Liver (tissue), 9 donors: ENCODE results near the gene VAV3. TPM values are rescaled to one million over a fixed set of nuclear protein-coding genes. Genes with fewer than 3 reads are reported as not detected.

ENCODE experiments used
- DNase-seq: peaks from one replicate; pipeline ENCODE4 v3.0.0-alpha.2; 2017; ENCODE audit warnings: low spot score
- H3K27ac ChIP-seq, 2 donors: one replicate each; pipeline ENCODE4 v1.7.0; 2013; ENCODE audit warnings: inconsistent platforms in 2 of 2, low read length in 2 of 2, control low read depth in 1 of 2, low read depth in 1 of 2, mild to moderate bottlenecking in 1 of 2
- H3K27me3 ChIP-seq, 4 donors: one replicate each; pipeline versions ENCODE4 v1.6.1 to v1.7.0; 2013; ENCODE audit warnings: low read length in 3 of 4, inconsistent platforms in 1 of 4, mild to moderate bottlenecking in 1 of 4, moderate library complexity in 1 of 4; ENCODE audit not compliant: control insufficient read depth in 4 of 4, insufficient read depth in 4 of 4
- H3K36me3 ChIP-seq, 4 donors: one replicate each; pipeline versions ENCODE4 v1.6.1 to v1.7.0; 2013; ENCODE audit warnings: low read length in 3 of 4, mild to moderate bottlenecking in 3 of 4, low read depth in 1 of 4, moderate library complexity in 1 of 4; ENCODE audit not compliant: control insufficient read depth in 4 of 4, insufficient read depth in 3 of 4
- H3K4me1 ChIP-seq, 4 donors: one replicate each; pipeline versions ENCODE4 v1.6.1 to v1.7.0; 2013; ENCODE audit warnings: low read length in 3 of 4, mild to moderate bottlenecking in 3 of 4, moderate library complexity in 1 of 4; ENCODE audit not compliant: control insufficient read depth in 4 of 4, insufficient read depth in 4 of 4
- H3K4me3 ChIP-seq, 3 donors: one replicate each; pipeline versions ENCODE4 v1.6.1 to v1.7.0; 2013; ENCODE audit warnings: low read length in 3 of 3, control low read depth in 1 of 3, low read depth in 1 of 3, mild to moderate bottlenecking in 1 of 3
- H3K9ac ChIP-seq, 2 donors: one replicate each; pipeline ENCODE4 v1.7.0; 2013; ENCODE audit warnings: low read length in 2 of 2, mild to moderate bottlenecking in 2 of 2, moderate library complexity in 2 of 2, control low read depth in 1 of 2, low read depth in 1 of 2
- H3K9me3 ChIP-seq, 4 donors: one replicate each; pipeline versions ENCODE4 v1.6.1 to v1.7.0; 2013; ENCODE audit warnings: low read length in 3 of 4; ENCODE audit not compliant: control insufficient read depth in 4 of 4
- ATF3 ChIP-seq: IDR thresholded peaks from 2 replicates; pipeline ENCODE4 v1.6.1; 2016; ENCODE audit warnings: antibody characterized with exemption
- CTCF ChIP-seq: fragments of 150-350 bp; IDR thresholded peaks from 2 replicates; pipeline ENCODE4 v1.5.1; 2017; ENCODE audit warnings: improper control_type of control experiment, low read depth, low read length; ENCODE audit not compliant: missing input control
- EGR1 ChIP-seq, 2 donors: IDR thresholded peaks; 2 replicates each; pipeline ENCODE4 v1.6.1; 2016 to 2018; ENCODE audit warnings: antibody characterized with exemption in 2 of 2, low read depth in 2 of 2
- FOXA1 ChIP-seq: IDR thresholded peaks from 2 replicates; pipeline ENCODE4 v1.6.1; 2016; ENCODE audit warnings: antibody characterized with exemption
- FOXA2 ChIP-seq: IDR thresholded peaks from 2 replicates; pipeline ENCODE4 v1.6.1; 2016; ENCODE audit warnings: antibody characterized with exemption
- HNF4A ChIP-seq, 2 donors: conservative IDR thresholded peaks; 2 replicates each; pipeline ENCODE4 v1.6.1; 2016; ENCODE audit warnings: antibody characterized with exemption in 2 of 2, mild to moderate bottlenecking in 2 of 2
- HNF4G ChIP-seq: IDR thresholded peaks from 2 replicates; pipeline ENCODE4 v1.6.1; 2016; ENCODE audit warnings: antibody characterized with exemption
- JUND ChIP-seq, 2 donors: IDR thresholded peaks; 2 replicates each; pipeline ENCODE4 v1.6.1; 2016; ENCODE audit warnings: antibody characterized with exemption in 2 of 2
- MAX ChIP-seq: IDR thresholded peaks from 2 replicates; pipeline ENCODE4 v1.6.1; 2016; ENCODE audit warnings: antibody characterized with exemption
- NR2F2 ChIP-seq: IDR thresholded peaks from 2 replicates; pipeline ENCODE4 v1.6.1; 2016; ENCODE audit warnings: antibody characterized with exemption
- RAD21 ChIP-seq, 2 donors: IDR thresholded peaks; 2 replicates each; pipeline ENCODE4 v1.6.1; 2016; ENCODE audit warnings: antibody characterized with exemption in 2 of 2, mild to moderate bottlenecking in 2 of 2
- REST ChIP-seq: IDR thresholded peaks from 2 replicates; pipeline ENCODE4 v1.6.1; 2016; ENCODE audit warnings: antibody characterized with exemption, mild to moderate bottlenecking
- RXRA ChIP-seq, 2 donors: IDR thresholded peaks; 2 replicates each; pipeline ENCODE4 v1.6.1; 2017 to 2018; ENCODE audit warnings: antibody characterized with exemption in 2 of 2, mild to moderate bottlenecking in 1 of 2
- SP1 ChIP-seq: IDR thresholded peaks from 2 replicates; pipeline ENCODE4 v1.6.1; 2018; ENCODE audit warnings: antibody characterized with exemption, mild to moderate bottlenecking
- TAF1 ChIP-seq: conservative IDR thresholded peaks from 2 replicates; pipeline ENCODE4 v1.6.1; 2016; ENCODE audit warnings: antibody characterized with exemption, mild to moderate bottlenecking
- YY1 ChIP-seq: IDR thresholded peaks from 2 replicates; pipeline ENCODE4 v1.6.1; 2016; ENCODE audit warnings: antibody characterized with exemption, mild to moderate bottlenecking
- WGBS: extraction: QIAGEN DNeasy Blood & Tissue Kit; methylation state at CpG from one replicate; pipeline ENCODE4 v1.1.7; 2013; 5-methylcytosine and 5-hydroxymethylcytosine counted together
- polyA plus RNA-seq, 2 donors: library from polyadenylated mRNA; stranded (reverse) in 1 of 2; unstranded in 1 of 2; fragments of 200-250 nt in 1 of 2; fragments of >200 nt in 1 of 2; fragmentation: Nextera tagmentation in 1 of 2; extraction: Ambion mirVana in 1 of 2; gene quantifications; one replicate each; pipeline versions ENCODE4 v1.2.1 to v1.2.3, GENCODE V29; 2013 to 2015
- total RNA-seq, 2 donors: library from RNA; depleted of rRNA; stranded (reverse); fragments of >200 nt; gene quantifications; one replicate each; pipeline ENCODE4 v1.2.3, GENCODE V29; 2014
- donor health status: healthy.
- donor health status: healthy.
- donor health status: healthy.
- donor health status: healthy.
- donor health status: healthy.

VAV3 gene
- total and polyA plus RNA-seq, 4 donors, result 0.46 to 4.8 (median 2.7) TPM

- WGBS, result 86% methylated on average over 6 of the region's 6 CpGs
These were observed 266.8 kb downstream of the VAV3 start for GRCh38 chr1:107698161-107698560.

More at GRCh38 chr1:107698161-107698560, 266.8 kb downstream of the VAV3 start:
- Histone ChIP-seq H3K4me3 (no peak overlapping the region), H3K36me3 (no peaks in the 10 kb centered on the region), H3K9ac (no peak overlapping the region), H3K4me1 (no peaks in the 10 kb centered on the region), H3K27ac (no peak overlapping the region), H3K9me3 (no peaks in the 10 kb centered on the region), H3K27me3 (no peaks in the 10 kb centered on the region)
- TF ChIP-seq YY1 (no peak), JUND (IDR thresholded peaks at IDR 0.05) (no peak), FOXA2 (no peak), FOXA1 (no peak), MAX (no peak), EGR1 (IDR thresholded peaks at IDR 0.05; ENCODE audit: low read depth in 2 of 2) (no peak), REST (no peak), SP1 (no peak), HNF4G (no peak), TAF1 (no peak), RXRA (IDR thresholded peaks at IDR 0.05) (no peak), NR2F2 (no peak), RAD21 (IDR thresholded peaks at IDR 0.05) (no peak), CTCF (no peak), HNF4A (conservative IDR thresholded peaks at IDR 0.05) (no peak), ATF3 (no peak)
- DNase-seq, result no peak
